ENCODE data around the gene CCDC159. TPM values are rescaled to one million over a fixed set of nuclear protein-coding genes. Genes with fewer than 3 reads are reported as not detected.

Gene CCDC159
- polyA plus RNA-seq, 10 donors, result 4.9 to 13.4 (median 9.0) TPM

- DNase-seq, result no peak
Observed at GRCh38 chr19:11387162-11388034, 41.1 kb downstream of the CCDC159 start.

DNA sequence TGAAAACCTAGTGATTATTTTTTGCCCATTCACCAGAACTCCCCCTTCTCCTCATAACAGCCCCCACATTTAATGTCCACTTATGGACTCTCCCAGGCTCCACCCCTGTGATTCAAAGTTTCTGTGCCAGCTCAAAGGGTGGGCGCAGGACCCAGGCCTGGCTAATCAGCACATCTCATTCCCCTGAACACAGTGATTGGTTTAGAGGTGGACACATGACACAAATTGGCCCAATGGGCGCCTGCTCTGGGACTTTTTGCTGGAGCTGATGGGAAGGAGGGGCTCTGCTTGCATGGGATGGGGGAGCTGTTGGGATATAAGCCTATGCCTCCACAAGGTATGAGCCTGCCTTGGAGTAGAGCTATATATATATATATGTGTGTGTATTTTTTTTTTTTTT is 44.0 kb downstream of the CCDC159 start:
- DNase-seq, result no peak

DNA sequence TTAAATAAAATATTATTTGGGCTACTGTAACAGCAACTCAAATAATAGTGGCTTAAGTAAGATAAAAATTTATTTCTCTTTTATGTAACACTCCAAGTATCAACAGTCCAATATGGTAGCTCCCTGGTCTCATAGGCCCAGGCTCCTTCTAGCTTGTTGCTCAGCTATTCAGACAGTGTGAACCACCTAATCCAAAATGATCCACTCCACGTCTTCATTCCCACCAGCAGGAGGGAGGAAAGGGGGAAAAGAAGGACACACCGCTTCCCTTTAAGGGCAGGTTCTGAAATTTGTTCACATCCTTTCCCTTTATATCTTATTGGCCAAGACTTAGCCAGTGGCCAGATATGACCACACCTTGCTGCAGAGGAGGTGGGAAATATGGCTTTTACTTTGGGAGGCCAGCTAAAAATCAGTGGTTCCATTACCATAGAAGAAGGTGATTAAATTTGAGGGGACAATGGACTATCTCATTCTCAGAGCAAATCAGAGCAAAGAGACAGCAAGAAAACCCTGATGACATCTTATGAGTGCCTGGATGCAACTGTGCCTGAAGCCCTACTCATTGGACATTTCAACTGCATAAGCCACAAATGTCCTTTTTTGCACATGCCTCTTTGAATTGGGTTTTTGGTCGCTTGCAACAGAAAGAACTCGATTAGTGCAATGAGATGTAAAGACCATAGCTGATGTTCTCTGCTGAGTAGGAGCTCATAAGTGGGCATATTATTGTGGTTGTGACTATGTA is 44.8 kb downstream of the CCDC159 start:
- no peak for DNase-seq

GRCh38 chr19:11397089-11397610 is 50.8 kb downstream of the CCDC159 start:
- DNase-seq, result no peak

DNA sequence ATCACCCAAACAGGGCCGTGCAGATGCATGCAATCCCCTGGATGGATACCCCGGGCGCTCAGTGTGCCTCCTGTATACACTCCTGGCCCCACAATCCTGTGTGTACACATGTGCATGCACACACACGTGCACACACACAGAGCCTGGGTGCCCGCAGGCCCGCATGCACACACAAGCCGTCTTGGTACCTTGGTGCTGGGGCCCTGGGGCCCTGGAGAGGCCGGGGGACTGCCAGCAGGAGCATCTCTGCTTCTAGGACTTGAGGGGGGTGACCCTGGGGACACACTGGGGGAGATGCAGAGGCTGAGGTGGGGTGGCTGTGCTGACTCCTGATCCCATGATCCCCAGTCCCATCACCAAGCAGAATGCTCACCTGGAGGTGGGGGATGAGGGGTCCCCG is 53.3 kb downstream of the CCDC159 start:
- no peak for DNase-seq

DNA sequence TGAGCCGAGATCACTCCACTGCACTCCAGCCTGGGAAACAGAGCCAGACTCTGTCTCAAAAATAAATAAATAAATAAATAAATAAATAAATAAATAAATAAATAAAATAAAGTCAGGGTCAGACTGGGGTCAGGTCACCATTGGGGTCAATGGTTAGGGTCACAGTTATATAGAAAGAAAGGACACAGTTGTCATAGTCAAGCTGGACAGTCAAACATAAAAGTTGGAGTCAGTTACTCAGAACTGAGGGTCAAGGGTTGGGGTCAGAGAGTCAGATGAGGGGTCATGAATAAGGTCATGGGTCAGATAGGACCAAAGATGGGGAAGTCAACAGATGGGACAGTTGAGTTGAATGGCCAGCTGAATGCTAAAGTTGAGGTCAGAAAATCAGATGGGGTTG is 54.5 kb downstream of the CCDC159 start:
- DNase-seq, result no peak

- DNase-seq, result no peak
Observed at GRCh38 chr19:11401808-11402543, 55.7 kb downstream of the CCDC159 start.

Other genes starting within 250 kb of the CCDC159 start
- 10 to 100 TPM in 8 of 10 donors, 1 to 10 TPM in 2; 6.9 to 19.2 (median 11.4) TPM for gene SPC24, start 190.7 kb upstream of the CCDC159 start, polyA plus RNA-seq (ENCODE audit: insufficient read length in 10 of 10)
- 100 to 1,000 TPM in 9 of 10 donors, 10 to 100 TPM in 1; 99.0 to 131 (median 106) TPM for gene KANK2, start 149.0 kb upstream of the CCDC159 start, polyA plus RNA-seq (ENCODE audit: insufficient read length in 10 of 10)
- gene ANGPTL8, start 106.9 kb upstream of the CCDC159 start, polyA plus RNA-seq (ENCODE audit: insufficient read length in 10 of 10), result under 1 TPM in 8 of 10 donors, not detected in 2; 0.36 to 0.96 (median 0.53) TPM
- gene DOCK6, start 84.0 kb upstream of the CCDC159 start, polyA plus RNA-seq (ENCODE audit: insufficient read length in 10 of 10), result 10 to 100 TPM; 26.3 to 67.9 (median 36.2) TPM
- under 1 TPM in 1 of 10 donors, not detected in 9; 0.22 TPM for gene TSPAN16, start 50.4 kb upstream of the CCDC159 start, polyA plus RNA-seq (ENCODE audit: insufficient read length in 10 of 10)
- gene RAB3D, start 6.9 kb upstream of the CCDC159 start, polyA plus RNA-seq (ENCODE audit: insufficient read length in 10 of 10), result 10 to 100 TPM in 2 of 10 donors, 1 to 10 TPM in 8; 5.2 to 12.5 (median 6.2) TPM
- gene TMEM205, start 251 bp upstream of the CCDC159 start, polyA plus RNA-seq (ENCODE audit: insufficient read length in 10 of 10), result 10 to 100 TPM; 35.7 to 44.1 (median 39.9) TPM
- gene PLPPR2, start 8.9 kb downstream of the CCDC159 start, polyA plus RNA-seq (ENCODE audit: insufficient read length in 10 of 10), result 10 to 100 TPM in 9 of 10 donors, 1 to 10 TPM in 1; 9.4 to 15.6 (median 12.6) TPM
- gene SWSAP1, start 28.1 kb downstream of the CCDC159 start, polyA plus RNA-seq (ENCODE audit: insufficient read length in 10 of 10), result 1 to 10 TPM in 7 of 10 donors, under 1 TPM in 3; 0.85 to 2.1 (median 1.4) TPM
- 1 to 10 TPM; 2.6 to 3.9 (median 3.1) TPM for gene EPOR, start 37.8 kb downstream of the CCDC159 start, polyA plus RNA-seq (ENCODE audit: insufficient read length in 10 of 10)
- 1 to 10 TPM in 1 of 10 donors, under 1 TPM in 9; 0.32 to 1.7 (median 0.62) TPM for gene RGL3, start 72.8 kb downstream of the CCDC159 start, polyA plus RNA-seq (ENCODE audit: insufficient read length in 10 of 10)
- gene ODAD3, start 88.6 kb downstream of the CCDC159 start, polyA plus RNA-seq (ENCODE audit: insufficient read length in 10 of 10), result under 1 TPM in 9 of 10 donors, not detected in 1; 0.16 to 0.46 (median 0.26) TPM
- 100 to 1,000 TPM; 136 to 229 (median 180) TPM for gene PRKCSH, start 89.1 kb downstream of the CCDC159 start, polyA plus RNA-seq (ENCODE audit: insufficient read length in 10 of 10)
- gene ELAVL3, start 134.5 kb downstream of the CCDC159 start, polyA plus RNA-seq (ENCODE audit: insufficient read length in 10 of 10), result under 1 TPM in 4 of 10 donors, not detected in 6; 0.07 to 0.34 (median 0.22) TPM
- gene ZNF653, start 159.3 kb downstream of the CCDC159 start, polyA plus RNA-seq (ENCODE audit: insufficient read length in 10 of 10), result 1 to 10 TPM; 3.6 to 7.0 (median 5.9) TPM
- gene ECSIT, start 182.6 kb downstream of the CCDC159 start, polyA plus RNA-seq (ENCODE audit: insufficient read length in 10 of 10), result 10 to 100 TPM; 29.7 to 48.4 (median 39.1) TPM
- gene CNN1, start 192.3 kb downstream of the CCDC159 start, polyA plus RNA-seq (ENCODE audit: insufficient read length in 10 of 10), result 100 to 1,000 TPM in 6 of 10 donors, 10 to 100 TPM in 4; 63.4 to 203 (median 124) TPM
- gene ELOF1, start 212.7 kb downstream of the CCDC159 start, polyA plus RNA-seq (ENCODE audit: insufficient read length in 10 of 10), result 10 to 100 TPM; 26.8 to 42.6 (median 31.7) TPM
- gene ACP5, start 231.1 kb downstream of the CCDC159 start, polyA plus RNA-seq (ENCODE audit: insufficient read length in 10 of 10), result 1 to 10 TPM; 1.0 to 4.6 (median 2.4) TPM

Measured in muscle of back (tissue), 11 donors.